VCaP (cell line): ENCODE data around the gene KRT40.

Experiments used
- H3K27ac ChIP-seq: fragments of 450-650 bp; 2 replicates; pipeline ENCODE4 v1.5.1; 2017
- CTCF ChIP-seq: fragments of 450-650 bp; conservative IDR thresholded peaks from 2 replicates; pipeline ENCODE4 v1.5.1; 2017; ENCODE audit warnings: mild to moderate bottlenecking, moderate library complexity

Gene KRT40

DNA sequence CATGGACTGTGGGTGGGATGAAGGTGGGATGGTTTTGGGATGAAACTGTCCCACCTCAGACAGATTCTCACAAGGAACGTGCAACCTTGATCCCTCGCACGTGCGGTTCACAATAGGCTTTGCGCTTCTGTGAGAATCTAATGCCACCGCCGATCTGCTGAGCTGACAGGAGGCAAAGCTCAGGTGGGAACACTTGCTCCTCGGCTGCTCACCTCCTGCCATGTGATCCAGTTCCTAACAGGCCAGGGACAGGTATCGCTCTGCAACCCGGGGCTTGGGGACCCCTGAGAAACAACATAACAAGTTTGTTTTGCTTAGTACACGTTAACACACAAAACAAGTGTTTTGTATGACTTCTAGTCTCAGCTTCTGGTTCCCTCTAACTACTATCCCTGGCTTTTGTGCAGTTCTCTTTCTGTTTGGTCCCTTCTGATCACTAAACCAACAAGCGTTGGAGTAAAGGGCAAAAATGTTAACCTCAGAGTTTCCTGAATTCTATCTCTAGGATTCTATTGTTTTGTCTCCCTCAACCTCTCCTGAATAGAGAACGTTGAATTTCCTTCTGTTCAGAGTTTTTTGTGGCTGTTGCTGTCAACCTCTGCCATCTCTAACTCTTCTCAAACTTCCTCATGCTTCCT is 32.6 kb upstream of the KRT40 start:
- TF ChIP-seq CTCF = no peak
- no peak overlapping the region for H3K27ac ChIP-seq

GRCh38 chr17:41015454-41015853 is 31.3 kb upstream of the KRT40 start:
- no peak overlapping the region for H3K27ac ChIP-seq
- TF ChIP-seq CTCF = no peak

DNA sequence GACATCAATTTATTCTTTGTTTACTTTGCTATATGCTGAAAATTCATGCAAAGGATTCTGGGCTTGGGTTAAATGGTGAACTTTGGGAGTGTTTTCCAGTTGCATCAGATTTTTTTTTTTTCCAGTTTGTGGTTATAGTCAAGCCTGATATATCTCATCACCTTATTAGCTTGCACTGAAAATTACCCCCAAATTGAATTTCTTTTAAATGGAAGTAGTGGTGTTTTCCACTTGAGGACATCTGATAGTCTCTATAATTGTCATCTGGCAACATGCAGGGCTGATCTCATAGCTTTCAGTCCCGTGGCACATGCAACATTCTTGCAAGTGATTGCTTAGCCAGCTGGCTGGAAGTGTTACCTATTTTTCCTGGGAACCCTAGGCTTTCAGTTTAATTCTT is 29.5 kb upstream of the KRT40 start:
- TF ChIP-seq CTCF = no peak
- H3K27ac ChIP-seq = no peak overlapping the region

GRCh38 chr17:41013181-41013580 is 29.1 kb upstream of the KRT40 start:
- TF ChIP-seq CTCF = no peak
- H3K27ac ChIP-seq = no peak overlapping the region

DNA sequence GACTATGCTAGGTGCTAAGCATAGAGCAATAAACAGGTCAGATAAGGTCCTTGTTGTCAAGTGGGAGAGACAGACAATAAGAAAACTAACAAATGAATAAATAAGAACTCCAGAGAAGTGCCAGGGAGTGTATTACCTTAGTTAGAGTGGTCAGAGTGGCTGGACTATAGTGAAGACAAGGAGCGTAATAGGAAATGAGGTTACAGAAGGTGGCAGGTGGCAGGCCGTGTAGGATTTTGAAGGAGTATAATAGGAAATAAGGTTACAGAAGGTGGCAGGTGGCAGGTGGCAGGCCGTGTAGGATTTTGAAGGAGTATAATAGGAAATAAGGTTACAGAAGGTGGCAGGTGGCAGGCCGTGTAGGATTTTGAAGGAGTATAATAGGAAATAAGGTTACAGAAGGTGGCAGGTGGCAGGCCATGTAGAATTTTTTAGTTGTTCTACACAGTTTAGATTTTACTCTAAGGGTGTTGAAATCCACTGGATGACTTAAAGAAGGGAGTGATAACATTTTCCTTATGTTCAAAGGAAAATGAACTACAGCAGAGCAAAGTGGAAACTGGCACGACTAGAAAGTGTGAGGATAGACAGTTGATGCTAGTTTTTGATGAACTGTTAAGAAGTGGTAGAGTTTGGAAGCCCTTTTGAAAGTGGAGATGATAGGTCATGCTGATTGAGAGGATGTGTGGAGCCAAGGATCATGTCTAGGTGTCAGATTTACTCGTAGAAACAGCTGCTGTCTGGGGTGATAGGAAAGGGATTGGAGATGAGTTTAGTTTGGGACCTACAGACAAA is 28.4 kb upstream of the KRT40 start:
- no peak for TF ChIP-seq CTCF
- no peak overlapping the region for H3K27ac ChIP-seq

GRCh38 chr17:41010441-41010840 is 26.3 kb upstream of the KRT40 start:
- TF ChIP-seq CTCF = no peak
- H3K27ac ChIP-seq = peak overlapping the region; percentile 61

DNA sequence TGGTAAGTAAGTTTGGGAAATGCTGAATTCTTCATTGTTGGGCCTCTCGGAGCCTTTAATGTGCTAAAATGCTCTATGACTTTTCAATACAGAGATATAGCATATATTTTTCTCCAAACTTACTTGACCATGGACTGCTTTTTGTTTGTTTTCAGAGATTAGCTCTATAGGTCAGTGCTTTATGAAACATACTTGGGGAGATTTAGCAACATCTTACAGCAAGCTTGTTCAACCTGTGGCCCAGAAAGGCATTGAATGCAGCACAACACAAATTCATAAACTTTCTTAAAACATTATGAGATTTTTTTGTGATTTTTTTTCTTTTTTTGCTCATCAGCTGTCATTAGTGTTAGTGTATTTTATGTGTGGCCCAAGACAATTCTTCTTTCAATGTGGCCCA is 25.8 kb upstream of the KRT40 start:
- H3K27ac ChIP-seq = peak overlapping the region; percentile 61

More for the DNA sequence above, 25.8 kb upstream of the KRT40 start:
- no peak for TF ChIP-seq CTCF
